Kidney epithelial cell (primary cell): ENCODE measurements around the gene UBE2G1. TPM values are rescaled to one million over a fixed set of nuclear protein-coding genes. Genes with fewer than 3 reads are reported as not detected.
A peak's percentile ranks its signal among the peaks of the same experiment; 100 is the strongest.

Experiments
- DNase-seq: peaks from one replicate; pipeline ENCODE4 v3.0.0-alpha.2; 2010; ENCODE audit warnings: low read depth
- H3K27me3 ChIP-seq: 2 replicates; pipeline ENCODE4 v1.6.0; 2011; ENCODE audit warnings: low read length; ENCODE audit not compliant: control insufficient read depth, insufficient read depth
- H3K36me3 ChIP-seq: 2 replicates; pipeline ENCODE4 v1.5.1; 2011; ENCODE audit warnings: low read length; ENCODE audit not compliant: control insufficient read depth, insufficient read depth
- H3K4me3 ChIP-seq: 2 replicates; pipeline ENCODE4 v1.5.1; 2011; ENCODE audit warnings: low read depth, mild to moderate bottlenecking, control low read depth, low read length
- CTCF ChIP-seq: IDR thresholded peaks from 2 replicates; pipeline ENCODE4 v1.5.1; 2011; ENCODE audit warnings: mild to moderate bottlenecking, moderate library complexity, low read length, control low read depth, inconsistent platforms; ENCODE audit not compliant: insufficient read depth, poor library complexity, severe bottlenecking
- total RNA-seq: library from RNA; depleted of rRNA; stranded (reverse); fragments of >200 nt; gene quantifications from 2 replicates; pipeline ENCODE4 v1.2.3, GENCODE V29; 2015

UBE2G1 gene
- total RNA-seq, 1 donor from 2014 or later = 57.3 TPM

GRCh38 chr17:4233668-4234258 lies 132.7 kb downstream of the UBE2G1 start:
- DNase-seq = no peak
- Histone ChIP-seq H3K4me3 (no peak overlapping the region), H3K36me3 (no peaks in the 10 kb centered on the region), H3K27me3 (no peaks in the 10 kb centered on the region)
- TF ChIP-seq CTCF = no peak

- TF ChIP-seq CTCF = no peak
- Histone ChIP-seq H3K27me3 (no peaks in the 10 kb centered on the region), H3K4me3 (no peak overlapping the region), H3K36me3 (no peaks in the 10 kb centered on the region)
- DNase-seq = no peak
These were observed 134.2 kb downstream of the UBE2G1 start for GRCh38 chr17:4232168-4232813.

GRCh38 chr17:4229627-4230541 lies 136.6 kb downstream of the UBE2G1 start:
- DNase-seq = peak; percentile 82
- no peak for TF ChIP-seq CTCF
- H3K36me3 ChIP-seq = no peaks in the 10 kb centered on the region
- no peak overlapping the region for H3K4me3 ChIP-seq
- H3K27me3 ChIP-seq = no peaks in the 10 kb centered on the region

DNA sequence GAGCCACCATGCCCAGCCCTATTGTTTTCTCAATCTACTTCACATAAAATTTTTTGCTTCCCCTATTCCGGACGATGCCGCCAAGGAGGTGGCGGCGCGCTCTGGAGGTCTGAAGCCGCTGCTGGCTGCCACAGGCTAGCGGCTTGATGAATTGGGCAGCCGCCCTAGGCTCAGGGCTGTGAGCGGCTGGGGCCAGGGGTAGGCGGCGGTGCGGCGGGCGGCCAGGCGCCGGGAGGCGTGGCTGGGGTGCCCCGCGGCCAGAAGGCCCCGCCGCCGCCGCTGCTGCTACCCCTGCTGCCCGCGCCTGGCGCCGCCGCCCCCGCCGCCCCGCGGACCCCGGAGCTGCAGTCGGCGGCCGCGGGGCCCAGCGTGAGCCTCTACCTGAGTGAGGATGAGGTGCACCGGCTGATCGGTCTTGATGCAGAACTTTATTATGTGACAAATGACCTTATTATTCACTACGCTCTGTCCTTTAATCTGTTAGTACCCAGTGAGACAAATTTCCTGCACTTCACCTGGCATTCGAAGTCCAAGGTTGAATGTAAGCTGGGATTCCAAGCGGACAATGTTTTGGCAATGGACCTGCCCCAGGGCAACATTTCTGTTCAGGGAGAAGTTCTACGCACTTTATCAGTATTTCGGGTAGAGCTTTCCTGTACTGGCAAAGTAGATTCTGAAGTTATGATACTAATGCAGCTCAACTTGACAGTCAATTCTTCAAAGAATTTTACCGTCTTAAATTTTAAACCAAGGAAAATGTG lies 144.4 kb downstream of the UBE2G1 start:
- Histone ChIP-seq H3K36me3 (no peaks in the 10 kb centered on the region), H3K27me3 (no peaks in the 10 kb centered on the region), H3K4me3 (no peak overlapping the region)
- no peak for TF ChIP-seq CTCF
- DNase-seq = no peak

DNA sequence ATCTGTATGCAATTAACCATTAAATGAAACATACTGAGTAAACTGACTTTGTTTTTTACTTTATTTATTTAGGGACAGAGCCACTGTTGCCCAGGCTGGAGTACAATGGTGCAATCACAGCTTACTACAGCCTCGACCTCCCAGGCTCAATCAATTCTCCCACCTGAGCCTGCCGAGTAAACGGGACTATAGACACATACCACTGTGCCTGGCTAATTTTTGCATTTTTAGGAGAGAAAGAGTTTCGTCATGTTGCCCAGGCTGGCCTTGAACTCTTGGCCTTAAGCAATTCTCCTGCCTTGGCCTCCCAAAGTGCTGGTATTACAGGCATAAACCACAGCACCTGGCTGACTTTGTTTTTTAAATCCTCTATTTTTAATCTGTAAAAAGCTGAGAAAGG lies 145.3 kb downstream of the UBE2G1 start:
- H3K4me3 ChIP-seq = no peak overlapping the region
- H3K27me3 ChIP-seq = no peaks in the 10 kb centered on the region
- H3K36me3 ChIP-seq = no peaks in the 10 kb centered on the region
- no peak for TF ChIP-seq CTCF
- DNase-seq = no peak
